ENCODE measurements around the gene HOXA3.

The HOXA3 gene

DNA sequence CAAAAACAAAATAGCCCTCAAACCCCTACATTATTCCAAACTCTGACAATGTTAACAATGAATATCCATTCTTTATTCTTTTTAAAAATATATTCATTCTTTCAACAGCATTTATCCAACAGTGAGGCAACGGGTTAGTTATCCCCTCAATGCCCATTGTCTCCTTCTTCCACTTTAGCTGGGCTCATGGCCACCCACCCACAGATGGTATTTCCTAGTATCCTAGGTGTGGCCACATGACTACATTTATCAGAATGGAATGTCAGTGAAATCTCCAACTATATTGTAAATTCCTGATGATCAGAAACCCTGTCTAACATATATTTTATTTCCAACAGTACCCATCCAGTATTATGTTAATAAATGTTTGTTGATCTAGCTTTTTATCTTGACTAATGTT lies 70.2 kb downstream of the HOXA3 start:
- H3K4me3 ChIP-seq (replicated peaks in 1 of 2; ENCODE audit: low read depth in 2 of 2, low read length in 2 of 2) = no peak overlapping the region
- TF ChIP-seq, protein P1, sequence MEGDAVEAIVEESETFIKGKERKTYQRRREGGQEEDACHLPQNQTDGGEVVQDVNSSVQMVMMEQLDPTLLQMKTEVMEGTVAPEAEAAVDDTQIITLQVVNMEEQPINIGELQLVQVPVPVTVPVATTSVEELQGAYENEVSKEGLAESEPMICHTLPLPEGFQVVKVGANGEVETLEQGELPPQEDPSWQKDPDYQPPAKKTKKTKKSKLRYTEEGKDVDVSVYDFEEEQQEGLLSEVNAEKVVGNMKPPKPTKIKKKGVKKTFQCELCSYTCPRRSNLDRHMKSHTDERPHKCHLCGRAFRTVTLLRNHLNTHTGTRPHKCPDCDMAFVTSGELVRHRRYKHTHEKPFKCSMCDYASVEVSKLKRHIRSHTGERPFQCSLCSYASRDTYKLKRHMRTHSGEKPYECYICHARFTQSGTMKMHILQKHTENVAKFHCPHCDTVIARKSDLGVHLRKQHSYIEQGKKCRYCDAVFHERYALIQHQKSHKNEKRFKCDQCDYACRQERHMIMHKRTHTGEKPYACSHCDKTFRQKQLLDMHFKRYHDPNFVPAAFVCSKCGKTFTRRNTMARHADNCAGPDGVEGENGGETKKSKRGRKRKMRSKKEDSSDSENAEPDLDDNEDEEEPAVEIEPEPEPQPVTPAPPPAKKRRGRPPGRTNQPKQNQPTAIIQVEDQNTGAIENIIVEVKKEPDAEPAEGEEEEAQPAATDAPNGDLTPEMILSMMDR (IDR thresholded peaks at IDR 0.05; ENCODE audit: low read depth, low read length) = no peak
- DNase-seq (ENCODE audit: low read depth in 2 of 2) = no peak

DNA sequence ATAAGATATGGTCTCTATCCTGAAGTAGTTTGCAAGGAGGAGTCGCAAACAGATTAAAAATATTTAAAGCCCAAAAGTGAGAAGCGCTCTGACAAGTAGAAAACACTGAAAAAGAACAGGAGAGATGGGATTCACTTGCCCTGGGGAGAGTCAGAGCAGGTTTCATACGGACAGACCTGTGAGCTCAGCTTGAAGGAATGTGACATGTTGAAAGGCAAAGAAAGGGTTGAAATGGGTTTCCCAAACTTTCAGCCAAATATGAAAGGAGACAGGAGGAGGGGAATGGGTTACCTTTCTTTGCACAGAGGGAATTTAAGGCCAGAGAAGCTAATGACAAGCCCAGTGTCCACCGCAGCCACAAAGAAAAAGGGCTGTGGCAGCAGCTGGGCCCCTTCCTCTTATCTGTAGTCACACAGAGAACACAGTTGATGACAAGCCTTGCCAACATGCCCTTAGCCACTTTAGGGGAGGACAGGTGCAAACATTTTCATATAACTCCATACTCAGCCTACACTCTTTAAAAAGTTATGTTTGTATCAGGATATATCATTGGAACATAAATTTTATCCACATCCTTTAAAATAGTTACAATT lies 71.4 kb downstream of the HOXA3 start:
- no peak overlapping the region for H3K4me3 ChIP-seq (replicated peaks in 1 of 2; ENCODE audit: low read depth in 2 of 2, low read length in 2 of 2)
- no peak for DNase-seq (ENCODE audit: low read depth in 2 of 2)
- TF ChIP-seq, protein P1 (IDR thresholded peaks at IDR 0.05; ENCODE audit: low read depth, low read length) = no peak

DNA sequence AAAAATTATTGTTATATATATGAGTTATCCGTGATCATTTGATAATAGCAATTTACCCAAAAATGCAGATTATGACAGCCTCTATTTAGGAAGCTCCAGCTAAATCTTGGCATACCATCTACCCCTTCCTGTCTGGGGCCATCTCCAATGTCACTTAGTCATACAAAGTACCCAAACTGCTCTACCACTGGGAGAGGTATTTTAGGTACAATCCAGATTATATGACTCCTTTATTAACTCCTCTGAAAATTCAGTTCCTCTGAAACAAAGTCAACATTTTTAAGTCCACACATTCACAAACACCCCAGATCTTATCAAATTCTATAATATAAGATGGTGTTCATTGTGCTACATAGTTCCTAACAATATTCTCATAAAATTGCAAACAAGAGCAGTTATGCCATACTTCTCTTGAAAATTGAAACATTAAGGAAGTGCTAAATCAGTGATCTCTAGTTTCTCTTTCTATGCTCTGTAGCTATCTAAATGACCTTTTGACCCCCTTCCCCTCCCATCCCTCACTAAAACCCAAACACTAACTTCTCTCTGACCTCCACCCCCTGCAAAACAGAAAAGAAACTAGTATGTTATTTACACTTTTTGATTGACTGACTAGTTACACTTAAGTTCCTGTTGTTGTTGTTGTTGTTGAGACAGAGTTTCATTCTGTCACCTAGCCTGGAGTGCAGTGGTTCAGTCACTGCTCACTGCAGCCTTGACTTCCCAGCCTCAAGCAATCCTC lies 73.0 kb downstream of the HOXA3 start:
- DNase-seq (ENCODE audit: low read depth in 2 of 2) = no peak
- TF ChIP-seq, protein P1 (IDR thresholded peaks at IDR 0.05; ENCODE audit: low read depth, low read length) = no peak
- no peak overlapping the region for H3K4me3 ChIP-seq (replicated peaks in 1 of 2; ENCODE audit: low read depth in 2 of 2, low read length in 2 of 2)

GRCh38 chr7:27078616-27079233 lies 73.7 kb downstream of the HOXA3 start:
- DNase-seq (ENCODE audit: low read depth in 2 of 2) = no peak
- TF ChIP-seq, protein P1 (IDR thresholded peaks at IDR 0.05; ENCODE audit: low read depth, low read length) = no peak
- no peak overlapping the region for H3K4me3 ChIP-seq (replicated peaks in 1 of 2; ENCODE audit: low read depth in 2 of 2, low read length in 2 of 2)

GRCh38 chr7:27073076-27073475 lies 79.3 kb downstream of the HOXA3 start:
- DNase-seq (ENCODE audit: low read depth in 2 of 2) = no peak

DNA sequence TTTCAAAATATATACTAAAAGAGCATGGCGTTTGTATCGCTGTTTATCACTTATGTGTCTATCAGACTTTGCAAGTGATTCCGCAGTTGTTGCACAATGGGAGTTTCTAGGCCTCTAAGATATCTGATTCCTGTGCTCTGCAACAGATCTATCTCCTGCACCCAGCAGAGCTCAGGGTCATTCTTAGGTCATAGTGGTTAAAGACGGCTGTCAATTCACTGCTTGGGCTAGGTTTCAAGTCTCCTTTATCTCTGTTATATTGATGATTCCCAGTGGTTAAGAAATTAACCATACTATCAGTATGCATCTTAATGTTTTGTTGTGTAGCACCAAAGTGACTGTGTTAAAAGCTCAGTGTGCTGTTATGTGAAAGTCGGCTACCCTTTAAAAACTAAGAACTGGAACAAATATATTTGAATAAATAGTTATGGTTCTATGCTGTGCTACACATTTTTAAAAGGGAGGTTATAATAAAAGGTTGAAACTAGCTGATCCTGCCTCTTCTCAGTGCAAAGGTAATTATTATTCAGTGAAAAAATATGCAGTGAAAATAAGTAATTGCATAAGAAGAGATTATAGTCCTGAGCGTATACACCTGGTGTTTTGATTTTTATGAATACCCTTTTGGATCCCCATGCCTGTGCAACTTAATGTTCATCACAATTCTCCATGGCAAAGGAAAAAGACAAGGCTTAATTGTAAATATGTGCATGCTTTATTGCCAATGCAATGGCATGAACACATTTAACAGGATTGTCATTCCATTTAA lies 80.6 kb downstream of the HOXA3 start:
- TF ChIP-seq, protein P1 (IDR thresholded peaks at IDR 0.05; ENCODE audit: low read depth, low read length) = no peak
- DNase-seq (ENCODE audit: low read depth in 2 of 2) = no peak

More at GRCh38 chr7:27073076-27073475, 79.3 kb downstream of the HOXA3 start:
- no peak overlapping the region for H3K4me3 ChIP-seq (replicated peaks in 1 of 2; ENCODE audit: low read depth in 2 of 2, low read length in 2 of 2)
- TF ChIP-seq, protein P1 (IDR thresholded peaks at IDR 0.05; ENCODE audit: low read depth, low read length) = no peak

More for the DNA sequence above, 80.6 kb downstream of the HOXA3 start:
- H3K4me3 ChIP-seq (replicated peaks in 1 of 2; ENCODE audit: low read depth in 2 of 2, low read length in 2 of 2) = no peak overlapping the region
